Ectodermal cell (in vitro differentiated cells): ENCODE measurements around the gene HOXA1.

Experiments
- H3K27ac ChIP-seq: 2 replicates; pipeline ENCODE4 v1.7.0; 2013; ENCODE audit warnings: mild to moderate bottlenecking, low read depth, low read length; ENCODE audit not compliant: insufficient read depth, poor library complexity, severe bottlenecking
- H3K27me3 ChIP-seq: 2 replicates; pipeline ENCODE4 v1.7.0; 2013; ENCODE audit warnings: mild to moderate bottlenecking, low read length; ENCODE audit not compliant: insufficient read depth, control insufficient read depth, poor library complexity, severe bottlenecking
- H3K36me3 ChIP-seq: one replicate; pipeline ENCODE4 v1.7.0; 2013; ENCODE audit warnings: low read length; ENCODE audit not compliant: control insufficient read depth, insufficient read depth
- H3K4me1 ChIP-seq: one replicate; pipeline ENCODE4 v1.7.0; 2013; ENCODE audit warnings: low read length; ENCODE audit not compliant: control insufficient read depth, insufficient read depth
- H3K4me3 ChIP-seq: 2 replicates; pipeline ENCODE4 v1.7.0; 2013; ENCODE audit warnings: low read depth, low read length, control low read depth; ENCODE audit not compliant: insufficient read depth
- H3K9me3 ChIP-seq: 2 replicates; pipeline ENCODE4 v1.7.0; 2013; ENCODE audit warnings: mild to moderate bottlenecking, low read length, moderate library complexity; ENCODE audit not compliant: control insufficient read depth
- WGBS, 2 experiments: methylation state at CpG; one replicate each; pipeline ENCODE4 v1.1.7; 2013; ENCODE audit warnings: missing lambda C conversion rate in 2 of 2; 5-methylcytosine and 5-hydroxymethylcytosine counted together

Gene HOXA1

DNA sequence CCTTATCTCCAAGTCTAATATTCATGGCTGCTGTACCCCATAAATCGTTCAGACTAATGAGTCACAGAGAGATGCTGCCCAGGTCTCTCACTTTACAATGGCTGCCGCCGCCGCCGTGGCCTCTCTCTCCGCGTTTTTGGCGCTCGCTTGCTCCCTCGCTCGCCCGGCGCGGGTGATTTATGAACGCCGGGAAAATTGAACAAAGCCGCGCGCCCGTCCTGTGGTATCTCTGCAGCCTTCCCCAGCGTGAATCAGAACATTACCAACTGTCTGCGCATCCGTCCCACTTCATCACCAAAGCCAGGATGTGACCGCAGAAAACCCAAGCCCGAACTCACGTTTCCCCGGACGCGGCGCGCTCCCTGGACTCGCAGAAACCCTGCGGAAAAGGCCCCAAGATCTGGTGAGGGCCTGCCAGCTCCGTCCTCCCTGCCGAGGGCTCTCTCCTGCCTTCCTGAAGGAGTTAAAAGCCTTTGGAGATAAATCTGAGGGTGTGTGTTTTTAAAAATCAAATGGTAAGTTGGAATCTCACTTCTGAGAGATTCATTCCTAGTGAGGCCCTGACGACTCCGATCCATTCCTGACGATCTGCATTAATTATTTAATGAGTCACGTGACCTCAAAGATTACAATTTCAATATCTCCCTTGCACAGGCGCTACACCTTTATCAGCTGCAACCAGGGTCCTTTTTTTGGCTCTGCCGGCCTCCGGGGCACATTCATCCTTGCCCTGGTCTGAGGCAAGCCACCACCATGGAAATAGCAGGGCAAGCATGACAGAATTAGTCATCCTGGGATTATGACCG lies 28.5 kb upstream of the HOXA1 start:
- Histone ChIP-seq H3K4me3 (no peak overlapping the region), H3K36me3 (no peaks in the 10 kb centered on the region), H3K27me3 (peaks cover 100% of the 10 kb centered on the region), H3K9me3 (no peaks in the 10 kb centered on the region), H3K4me1 (no peaks in the 10 kb centered on the region), H3K27ac (no peak overlapping the region)
- WGBS, 2 experiments, result 4 to 7% methylated on average over 43 of the region's 43 CpGs

DNA sequence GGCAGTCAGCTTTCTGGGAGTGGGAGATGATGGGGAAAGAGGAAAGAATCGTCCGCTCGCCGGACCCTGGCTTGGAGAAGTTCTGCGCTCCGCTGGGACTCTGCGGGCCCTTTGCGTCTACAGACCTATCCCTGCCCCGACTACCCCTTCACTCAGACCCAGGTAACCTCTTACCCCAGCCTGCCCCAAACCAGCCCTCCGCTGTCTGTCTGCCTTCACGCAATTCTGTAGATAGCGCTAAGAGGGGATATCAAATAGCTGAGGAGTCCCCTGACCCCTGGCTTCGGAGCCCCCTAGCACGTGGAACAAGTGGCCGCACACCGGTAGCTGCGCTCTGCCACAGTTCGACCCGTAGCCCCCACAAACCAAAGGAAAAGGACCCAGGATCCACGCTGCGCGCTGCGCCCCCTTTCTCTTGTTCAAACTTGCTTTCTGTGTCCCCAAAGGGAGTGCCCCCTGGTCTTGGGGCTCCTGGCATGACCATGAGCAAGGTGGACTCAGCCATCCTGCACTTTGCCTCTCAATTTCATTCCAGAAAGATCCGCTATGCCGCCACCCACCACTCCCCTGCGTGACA lies 27.8 kb upstream of the HOXA1 start:
- WGBS, 2 experiments, result 8 to 10% methylated on average over 23 to 24 of the region's 26 CpGs
- H3K4me3 ChIP-seq, result no peak overlapping the region

DNA sequence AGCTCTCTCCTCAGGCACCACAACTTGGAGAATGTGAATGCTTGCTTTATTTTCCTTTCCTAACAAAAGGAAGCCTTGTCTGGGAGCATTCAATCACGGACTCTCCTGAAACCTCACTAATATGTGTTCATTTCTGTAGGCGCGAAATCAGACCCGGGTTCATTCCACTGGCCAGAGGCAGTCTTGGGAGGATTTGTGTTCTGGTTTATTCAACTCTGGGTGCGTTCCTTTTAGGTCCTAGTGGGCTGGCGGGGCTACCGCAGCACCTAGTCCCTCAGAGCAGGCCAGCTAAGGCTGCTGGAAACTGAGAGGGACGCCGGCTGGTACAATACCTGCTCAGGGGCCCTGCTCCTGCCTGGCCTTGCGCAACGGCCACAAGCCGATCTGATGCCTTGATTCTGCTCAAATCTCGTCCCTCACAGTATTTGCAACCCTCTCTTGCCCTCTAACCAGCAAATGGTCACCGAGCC lies 27.2 kb upstream of the HOXA1 start:
- WGBS, 2 experiments, result 2 to 7% methylated on average over 14 of the region's 14 CpGs
- no peaks in the 10 kb centered on the region for H3K36me3 ChIP-seq
- no peak overlapping the region for H3K4me3 ChIP-seq
- no peaks in the 10 kb centered on the region for H3K9me3 ChIP-seq
- no peaks in the 10 kb centered on the region for H3K4me1 ChIP-seq
- H3K27me3 ChIP-seq, result peaks cover 100% of the 10 kb centered on the region
- H3K27ac ChIP-seq, result no peak overlapping the region

More for the DNA sequence above, 27.8 kb upstream of the HOXA1 start:
- Histone ChIP-seq H3K36me3 (no peaks in the 10 kb centered on the region), H3K27ac (no peak overlapping the region), H3K9me3 (no peaks in the 10 kb centered on the region), H3K4me1 (no peaks in the 10 kb centered on the region), H3K27me3 (peaks cover 100% of the 10 kb centered on the region)

DNA sequence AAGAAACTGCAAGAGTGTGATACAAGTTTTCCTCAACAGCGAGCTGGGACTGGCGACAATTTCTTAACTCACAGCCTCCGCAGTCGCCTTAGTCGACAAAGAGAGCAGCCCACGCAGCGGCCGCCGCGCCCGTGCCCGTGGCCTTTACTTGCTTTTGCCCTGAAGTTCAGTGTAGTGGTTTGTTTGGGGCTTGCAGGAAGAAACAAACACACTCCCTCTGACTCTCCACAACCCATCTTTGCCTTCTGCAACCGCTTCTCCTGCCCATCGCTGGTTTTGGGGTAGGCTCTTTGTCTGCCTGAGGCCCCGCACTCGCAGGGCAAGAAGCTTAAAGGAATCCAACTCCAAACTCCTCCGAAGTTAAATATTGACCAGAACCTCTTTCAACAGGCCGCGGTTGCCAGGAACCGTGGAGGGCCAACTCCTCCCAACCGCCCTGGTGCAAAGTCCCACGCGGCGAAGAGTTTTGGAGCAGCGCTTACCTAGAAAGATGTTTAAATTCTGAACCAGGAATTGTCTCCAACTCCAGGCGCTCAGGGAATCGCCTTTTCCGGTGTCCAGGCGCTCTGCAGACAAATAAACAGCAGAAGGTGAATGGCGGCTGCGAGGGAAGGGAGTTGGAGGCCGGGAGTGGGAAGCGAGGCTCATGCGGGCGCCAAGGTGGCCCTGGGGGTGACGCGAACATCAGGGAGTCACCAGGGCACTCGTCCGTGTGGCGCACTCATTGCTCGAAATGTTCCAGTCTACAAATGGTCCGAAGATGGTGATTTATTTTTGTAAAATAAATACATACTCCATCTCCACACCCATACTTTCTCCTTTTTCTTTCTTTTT lies 26.5 kb upstream of the HOXA1 start:
- no peaks in the 10 kb centered on the region for H3K36me3 ChIP-seq
- no peaks in the 10 kb centered on the region for H3K4me1 ChIP-seq
- no peak overlapping the region for H3K27ac ChIP-seq
- no peaks in the 10 kb centered on the region for H3K9me3 ChIP-seq
- WGBS, 2 experiments, result 3 to 4% methylated on average over 40 to 41 of the region's 42 CpGs
- H3K4me3 ChIP-seq, result no peak overlapping the region
- H3K27me3 ChIP-seq, result peaks cover 100% of the 10 kb centered on the region

DNA sequence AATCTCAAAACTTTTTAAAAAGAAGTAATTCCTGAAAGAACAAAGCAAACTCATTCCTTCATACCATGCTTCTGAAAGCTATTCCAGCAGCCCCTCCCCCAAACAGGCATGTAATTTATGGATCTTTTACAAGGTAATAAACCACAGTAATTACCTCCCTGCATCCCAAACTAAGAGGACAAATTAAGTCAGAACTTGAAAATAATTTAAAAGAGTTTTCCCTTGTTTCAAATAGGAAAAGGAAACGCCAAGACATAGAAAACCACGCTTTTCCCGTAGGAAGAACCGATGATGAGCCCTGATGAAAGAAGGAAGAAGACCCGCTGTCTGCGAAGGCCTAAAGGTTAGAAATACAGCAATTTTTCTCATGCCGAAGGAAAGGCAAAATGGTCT lies 25.9 kb upstream of the HOXA1 start:
- no peaks in the 10 kb centered on the region for H3K9me3 ChIP-seq
- H3K27me3 ChIP-seq, result peaks cover 100% of the 10 kb centered on the region
- no peak overlapping the region for H3K27ac ChIP-seq
- H3K4me1 ChIP-seq, result no peaks in the 10 kb centered on the region
- no peaks in the 10 kb centered on the region for H3K36me3 ChIP-seq
- WGBS, 2 experiments, result 17 to 19% methylated on average over 7 of the region's 7 CpGs
- H3K4me3 ChIP-seq, result no peak overlapping the region

DNA sequence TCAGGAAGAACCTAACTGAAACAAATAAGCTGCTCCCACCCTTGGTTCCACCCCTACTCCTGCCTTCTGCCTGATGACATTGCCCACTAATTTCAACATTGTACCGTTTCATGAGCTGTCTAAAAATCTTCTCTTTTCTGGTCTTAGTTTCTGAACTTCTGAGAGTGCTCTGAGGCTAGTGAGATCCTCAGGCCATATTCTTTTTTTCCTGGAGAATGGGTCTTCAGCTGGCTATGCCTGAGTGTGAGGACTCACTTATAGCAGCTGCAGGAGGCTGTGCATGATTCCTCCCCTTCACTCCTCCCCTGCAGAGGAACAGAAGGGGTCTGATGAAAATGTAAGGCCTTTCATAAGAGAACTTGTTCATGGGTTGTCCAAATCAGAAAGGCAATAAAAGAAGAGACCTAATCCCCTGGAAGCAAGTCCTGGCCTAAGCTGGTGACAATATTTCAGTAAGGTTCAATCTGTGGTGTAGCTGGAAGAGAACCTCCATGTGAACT lies 23.7 kb upstream of the HOXA1 start:
- Histone ChIP-seq H3K27ac (no peak overlapping the region), H3K36me3 (no peaks in the 10 kb centered on the region), H3K9me3 (no peaks in the 10 kb centered on the region), H3K27me3 (peaks cover 100% of the 10 kb centered on the region), H3K4me3 (no peak overlapping the region), H3K4me1 (no peaks in the 10 kb centered on the region)
- WGBS, 2 experiments, result 38 to 59% methylated on average over 1 of the region's 1 CpG

DNA sequence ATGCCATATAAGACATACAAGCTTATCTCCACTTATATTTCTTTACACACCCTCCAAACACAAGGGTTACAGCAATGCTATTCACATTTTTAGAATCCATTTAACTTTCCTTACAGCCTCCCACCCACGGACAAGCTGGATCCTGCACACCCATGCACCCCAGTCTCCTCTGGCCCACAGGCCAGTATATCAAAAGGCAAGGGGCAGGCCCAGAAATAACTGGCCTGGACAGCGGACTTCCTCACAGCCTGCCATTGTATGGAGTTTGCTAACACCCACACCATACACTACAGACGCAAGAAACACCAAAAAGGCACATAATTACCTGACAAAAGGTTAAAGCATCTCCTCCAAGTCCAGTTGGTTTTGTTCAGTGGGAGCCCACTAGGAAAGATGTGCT lies 22.8 kb upstream of the HOXA1 start:
- H3K27ac ChIP-seq, result no peak overlapping the region
- no peaks in the 10 kb centered on the region for H3K36me3 ChIP-seq
- no peak overlapping the region for H3K4me3 ChIP-seq
- peaks cover 99% of the 10 kb centered on the region for H3K27me3 ChIP-seq
- 7% methylated on average over 3 of the region's 3 CpGs for WGBS, 2 experiments
- no peaks in the 10 kb centered on the region for H3K9me3 ChIP-seq
- H3K4me1 ChIP-seq, result no peaks in the 10 kb centered on the region

DNA sequence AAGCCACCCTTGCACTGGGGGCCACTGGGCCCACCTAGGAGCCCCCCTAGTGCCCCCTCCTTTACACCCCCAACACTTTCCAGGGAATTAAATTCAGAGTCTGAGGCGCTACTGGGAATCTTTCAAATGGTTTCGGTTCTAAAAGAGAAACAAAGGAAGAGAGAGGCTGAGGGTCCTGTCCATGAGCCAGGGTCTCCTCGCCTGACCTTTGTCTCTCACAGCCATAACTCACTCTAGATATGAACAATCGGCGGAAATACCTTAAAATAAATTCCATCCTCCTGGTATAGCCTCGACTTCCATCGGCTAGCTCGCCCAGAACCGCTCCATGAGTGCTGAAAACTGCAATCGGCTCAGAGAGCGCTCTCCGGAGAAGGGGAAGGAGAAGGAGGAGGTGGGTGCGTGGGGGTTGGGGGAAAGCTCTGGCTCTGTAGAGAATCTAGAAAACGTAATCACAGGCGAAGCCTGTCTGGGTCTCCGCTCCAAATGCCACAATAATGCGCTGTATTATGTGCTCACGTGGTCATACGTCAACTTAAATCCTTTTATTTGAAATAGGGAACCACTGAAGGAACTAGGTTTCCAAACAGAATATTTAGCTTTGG lies 22.2 kb upstream of the HOXA1 start:
- 4 to 6% methylated on average over 19 of the region's 19 CpGs for WGBS, 2 experiments
- Histone ChIP-seq H3K27me3 (peaks cover 99% of the 10 kb centered on the region), H3K4me3 (no peak overlapping the region), H3K36me3 (no peaks in the 10 kb centered on the region), H3K27ac (no peak overlapping the region), H3K4me1 (no peaks in the 10 kb centered on the region), H3K9me3 (no peaks in the 10 kb centered on the region)

DNA sequence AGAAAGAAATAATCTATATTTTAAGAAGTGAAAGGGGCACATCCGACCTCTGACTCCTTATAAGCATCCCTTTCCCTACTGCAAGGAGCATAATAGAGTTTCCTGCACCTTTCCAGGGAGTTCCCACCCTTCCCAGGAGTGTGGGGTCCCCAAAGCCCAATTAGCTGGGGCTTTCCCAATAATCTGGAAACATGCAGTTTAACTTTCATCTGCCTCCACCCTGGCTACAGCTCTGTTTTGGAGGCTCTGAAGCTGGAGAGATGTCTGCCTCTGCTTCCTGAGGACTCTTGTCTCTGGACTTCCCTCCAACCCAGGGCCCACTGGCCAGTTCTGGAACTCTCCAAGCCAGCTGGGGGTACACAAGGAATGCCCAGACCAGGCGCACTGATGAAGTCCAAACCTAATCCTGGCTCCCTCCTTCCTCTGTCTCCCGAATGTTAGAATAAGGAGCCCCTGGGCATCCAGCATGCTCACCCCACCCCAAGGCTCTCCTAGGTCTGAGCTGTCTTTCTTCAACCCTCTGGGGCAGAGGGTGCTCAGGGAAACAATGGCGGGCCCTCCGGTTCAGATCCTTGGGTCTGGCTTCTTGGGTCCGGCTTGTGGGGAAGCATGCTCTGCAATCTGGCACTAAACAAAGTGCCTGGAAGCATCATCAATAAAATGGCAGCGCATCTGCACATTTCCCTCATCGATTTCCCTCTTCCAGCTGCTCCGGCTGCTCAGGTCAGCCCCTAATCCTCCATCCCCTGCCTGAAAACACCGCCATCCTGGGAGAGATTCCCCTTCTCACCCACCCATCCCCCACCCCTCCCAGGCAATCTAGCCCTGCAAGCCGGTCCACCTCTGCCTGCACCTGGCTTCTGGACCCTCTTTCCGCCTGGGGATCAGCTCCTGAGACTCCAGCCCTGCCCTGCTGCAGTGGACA lies 21.4 kb upstream of the HOXA1 start:
- no peak overlapping the region for H3K27ac ChIP-seq

More for the DNA sequence above, 21.4 kb upstream of the HOXA1 start:
- Histone ChIP-seq H3K4me1 (no peaks in the 10 kb centered on the region), H3K36me3 (no peaks in the 10 kb centered on the region), H3K4me3 (no peak overlapping the region), H3K27me3 (peaks cover 99% of the 10 kb centered on the region), H3K9me3 (no peaks in the 10 kb centered on the region)
- WGBS, 2 experiments, result 8% methylated on average over 12 of the region's 12 CpGs
